Measurements from ENCODE around the gene STXBP5. TPM values are rescaled to one million over a fixed set of nuclear protein-coding genes. Genes with fewer than 3 reads are reported as not detected.

The STXBP5 gene
- total and polyA plus RNA-seq, 9 of the 15 experiments (the other 6 are each of a cell fraction or from before 2014, with no cell fraction given), result 23.3 to 172 (median 71.5) TPM

GRCh38 chr6:147161974-147162495 lies 42.2 kb upstream of the STXBP5 start (continued):
- TF ChIP-seq MLX (CRISPR knock-in tag; conservative IDR thresholded peaks at IDR 0.05) (no peak), RAD51 (IDR thresholded peaks at IDR 0.05; ENCODE audit: borderline replicate concordance, low read depth) (peak; percentile 30; the same call in 1 of the 2 replicates), SOX6 (IDR thresholded peaks at IDR 0.05) (peak; percentile 89), HINFP (tag; conservative IDR thresholded peaks at IDR 0.05; ENCODE audit: low read depth) (no peak), NCOA6 (IDR thresholded peaks at IDR 0.05) (no peak), KDM2B (CRISPR knock-in tag; IDR thresholded peaks at IDR 0.05) (no peak), CBFB (CRISPR knock-in tag; IDR thresholded peaks at IDR 0.05) (no peak), CGGBP1 (CRISPR knock-in tag; IDR thresholded peaks at IDR 0.05) (no peak), ZNF140 (CRISPR knock-in tag; IDR thresholded peaks at IDR 0.05) (no peak), CBFA2T3 (IDR thresholded peaks at IDR 0.05) (peak; percentile 93), ZNF133 (CRISPR knock-in tag; IDR thresholded peaks at IDR 0.05) (no peak), E2F3 (CRISPR knock-in tag; IDR thresholded peaks at IDR 0.05) (no peak), NR2F6 (CRISPR knock-in tag; IDR thresholded peaks at IDR 0.05) (no peak), HEY1 (CRISPR knock-in tag; IDR thresholded peaks at IDR 0.05; ENCODE audit: borderline replicate concordance) (no peak), PHF8 (IDR thresholded peaks at IDR 0.05; ENCODE audit: borderline replicate concordance, low read length) (no peak), KAT2B (IDR thresholded peaks at IDR 0.05; ENCODE audit: low read depth, low read length) (no peak), ZNF354B (CRISPR knock-in tag; IDR thresholded peaks at IDR 0.05) (no peak), NFRKB (IDR thresholded peaks at IDR 0.05; ENCODE audit: low read depth) (peak; percentile 87), ZBTB8A (IDR thresholded peaks at IDR 0.05; ENCODE audit: partially characterized antibody) (no peak), ZC3H4 (CRISPR knock-in tag; IDR thresholded peaks at IDR 0.05; ENCODE audit: borderline replicate concordance) (no peak)
- TF ChIP-seq, protein P1, sequence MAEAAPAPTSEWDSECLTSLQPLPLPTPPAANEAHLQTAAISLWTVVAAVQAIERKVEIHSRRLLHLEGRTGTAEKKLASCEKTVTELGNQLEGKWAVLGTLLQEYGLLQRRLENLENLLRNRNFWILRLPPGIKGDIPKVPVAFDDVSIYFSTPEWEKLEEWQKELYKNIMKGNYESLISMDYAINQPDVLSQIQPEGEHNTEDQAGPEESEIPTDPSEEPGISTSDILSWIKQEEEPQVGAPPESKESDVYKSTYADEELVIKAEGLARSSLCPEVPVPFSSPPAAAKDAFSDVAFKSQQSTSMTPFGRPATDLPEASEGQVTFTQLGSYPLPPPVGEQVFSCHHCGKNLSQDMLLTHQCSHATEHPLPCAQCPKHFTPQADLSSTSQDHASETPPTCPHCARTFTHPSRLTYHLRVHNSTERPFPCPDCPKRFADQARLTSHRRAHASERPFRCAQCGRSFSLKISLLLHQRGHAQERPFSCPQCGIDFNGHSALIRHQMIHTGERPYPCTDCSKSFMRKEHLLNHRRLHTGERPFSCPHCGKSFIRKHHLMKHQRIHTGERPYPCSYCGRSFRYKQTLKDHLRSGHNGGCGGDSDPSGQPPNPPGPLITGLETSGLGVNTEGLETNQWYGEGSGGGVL (CRISPR knock-in tag; IDR thresholded peaks at IDR 0.05), result no peak
- TF ChIP-seq, protein P2, sequence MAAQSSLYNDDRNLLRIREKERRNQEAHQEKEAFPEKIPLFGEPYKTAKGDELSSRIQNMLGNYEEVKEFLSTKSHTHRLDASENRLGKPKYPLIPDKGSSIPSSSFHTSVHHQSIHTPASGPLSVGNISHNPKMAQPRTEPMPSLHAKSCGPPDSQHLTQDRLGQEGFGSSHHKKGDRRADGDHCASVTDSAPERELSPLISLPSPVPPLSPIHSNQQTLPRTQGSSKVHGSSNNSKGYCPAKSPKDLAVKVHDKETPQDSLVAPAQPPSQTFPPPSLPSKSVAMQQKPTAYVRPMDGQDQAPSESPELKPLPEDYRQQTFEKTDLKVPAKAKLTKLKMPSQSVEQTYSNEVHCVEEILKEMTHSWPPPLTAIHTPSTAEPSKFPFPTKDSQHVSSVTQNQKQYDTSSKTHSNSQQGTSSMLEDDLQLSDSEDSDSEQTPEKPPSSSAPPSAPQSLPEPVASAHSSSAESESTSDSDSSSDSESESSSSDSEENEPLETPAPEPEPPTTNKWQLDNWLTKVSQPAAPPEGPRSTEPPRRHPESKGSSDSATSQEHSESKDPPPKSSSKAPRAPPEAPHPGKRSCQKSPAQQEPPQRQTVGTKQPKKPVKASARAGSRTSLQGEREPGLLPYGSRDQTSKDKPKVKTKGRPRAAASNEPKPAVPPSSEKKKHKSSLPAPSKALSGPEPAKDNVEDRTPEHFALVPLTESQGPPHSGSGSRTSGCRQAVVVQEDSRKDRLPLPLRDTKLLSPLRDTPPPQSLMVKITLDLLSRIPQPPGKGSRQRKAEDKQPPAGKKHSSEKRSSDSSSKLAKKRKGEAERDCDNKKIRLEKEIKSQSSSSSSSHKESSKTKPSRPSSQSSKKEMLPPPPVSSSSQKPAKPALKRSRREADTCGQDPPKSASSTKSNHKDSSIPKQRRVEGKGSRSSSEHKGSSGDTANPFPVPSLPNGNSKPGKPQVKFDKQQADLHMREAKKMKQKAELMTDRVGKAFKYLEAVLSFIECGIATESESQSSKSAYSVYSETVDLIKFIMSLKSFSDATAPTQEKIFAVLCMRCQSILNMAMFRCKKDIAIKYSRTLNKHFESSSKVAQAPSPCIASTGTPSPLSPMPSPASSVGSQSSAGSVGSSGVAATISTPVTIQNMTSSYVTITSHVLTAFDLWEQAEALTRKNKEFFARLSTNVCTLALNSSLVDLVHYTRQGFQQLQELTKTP (IDR thresholded peaks at IDR 0.05; ENCODE audit: low read depth in 1 of 2, partially characterized antibody in 2 of 2), result peak; percentile 20 to 80

Measured in K562 (cell line).